ENCODE data around the gene TRIML2.

Gene TRIML2

DNA sequence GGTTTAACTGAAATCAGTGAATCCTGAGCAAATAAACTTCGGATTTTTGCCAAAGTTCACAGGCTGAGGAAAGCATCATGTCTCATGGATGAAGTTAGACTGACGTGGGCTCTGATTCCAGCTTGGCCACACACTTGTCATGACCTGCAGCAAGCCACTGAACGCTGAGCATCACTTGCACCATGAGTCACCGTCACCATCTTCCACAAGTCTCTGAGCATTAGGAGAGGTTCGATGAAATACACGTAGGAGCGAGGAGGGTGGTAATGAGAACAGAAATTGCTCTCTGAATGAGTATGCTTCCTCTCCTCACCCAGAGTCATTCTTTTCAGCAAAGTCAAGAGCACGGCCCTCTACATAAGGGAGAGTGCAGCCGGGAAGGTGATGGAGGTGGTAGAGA is 3.8 kb upstream of the TRIML2 start:
- Histone ChIP-seq H2AFZ (ENCODE audit: low read depth, low read length) (no peak overlapping the region), H3K27me3 (ENCODE audit: low read depth, low read length) (no peaks in the 10 kb centered on the region), H4K20me1 (ENCODE audit: insufficient read depth, low read length) (no peaks in the 10 kb centered on the region), H3K9me3 (ENCODE audit: insufficient read depth, low read length) (no peaks in the 10 kb centered on the region), H3K27ac (ENCODE audit: low read length) (no peak overlapping the region), H3K4me1 (ENCODE audit: low read length) (no peaks in the 10 kb centered on the region), H3K79me2 (ENCODE audit: low read length) (no peaks in the 10 kb centered on the region), H3K4me2 (ENCODE audit: low read length) (no peak overlapping the region), H3K4me3 (ENCODE audit: low read length) (no peak overlapping the region), H3K36me3 (replicated peaks; ENCODE audit: low read depth, low read length) (no peaks in the 10 kb centered on the region), H3K9ac (ENCODE audit: low read length) (no peak overlapping the region)
- no peak for TF ChIP-seq EZH2phosphoT487 (IDR thresholded peaks at IDR 0.05; ENCODE audit: low read depth)
- TF ChIP-seq, protein P1, sequence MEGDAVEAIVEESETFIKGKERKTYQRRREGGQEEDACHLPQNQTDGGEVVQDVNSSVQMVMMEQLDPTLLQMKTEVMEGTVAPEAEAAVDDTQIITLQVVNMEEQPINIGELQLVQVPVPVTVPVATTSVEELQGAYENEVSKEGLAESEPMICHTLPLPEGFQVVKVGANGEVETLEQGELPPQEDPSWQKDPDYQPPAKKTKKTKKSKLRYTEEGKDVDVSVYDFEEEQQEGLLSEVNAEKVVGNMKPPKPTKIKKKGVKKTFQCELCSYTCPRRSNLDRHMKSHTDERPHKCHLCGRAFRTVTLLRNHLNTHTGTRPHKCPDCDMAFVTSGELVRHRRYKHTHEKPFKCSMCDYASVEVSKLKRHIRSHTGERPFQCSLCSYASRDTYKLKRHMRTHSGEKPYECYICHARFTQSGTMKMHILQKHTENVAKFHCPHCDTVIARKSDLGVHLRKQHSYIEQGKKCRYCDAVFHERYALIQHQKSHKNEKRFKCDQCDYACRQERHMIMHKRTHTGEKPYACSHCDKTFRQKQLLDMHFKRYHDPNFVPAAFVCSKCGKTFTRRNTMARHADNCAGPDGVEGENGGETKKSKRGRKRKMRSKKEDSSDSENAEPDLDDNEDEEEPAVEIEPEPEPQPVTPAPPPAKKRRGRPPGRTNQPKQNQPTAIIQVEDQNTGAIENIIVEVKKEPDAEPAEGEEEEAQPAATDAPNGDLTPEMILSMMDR (IDR thresholded peaks at IDR 0.05; ENCODE audit: low read depth, low read length) = no peak

DNA sequence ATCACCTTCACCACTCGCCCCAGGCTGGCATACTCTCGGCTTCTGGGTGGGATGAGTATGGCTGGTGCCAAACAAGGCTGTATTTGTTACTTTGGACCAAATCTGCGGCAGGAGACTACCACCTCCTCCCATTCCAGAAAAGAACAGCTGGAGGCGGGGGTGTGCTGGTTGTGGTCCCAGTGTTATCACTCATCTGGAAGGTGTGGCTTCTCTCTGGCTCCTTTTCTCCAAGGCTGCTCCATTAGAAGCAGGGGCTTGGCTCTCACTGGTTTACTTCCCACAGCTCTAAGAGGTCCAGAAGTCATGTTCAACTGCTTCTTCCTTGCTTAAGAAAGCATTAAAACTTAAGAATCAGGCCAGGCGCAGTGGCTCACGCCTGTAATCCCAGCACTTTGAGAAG is 2.6 kb upstream of the TRIML2 start:
- no peak overlapping the region for H3K27ac ChIP-seq (ENCODE audit: low read length)

DNA sequence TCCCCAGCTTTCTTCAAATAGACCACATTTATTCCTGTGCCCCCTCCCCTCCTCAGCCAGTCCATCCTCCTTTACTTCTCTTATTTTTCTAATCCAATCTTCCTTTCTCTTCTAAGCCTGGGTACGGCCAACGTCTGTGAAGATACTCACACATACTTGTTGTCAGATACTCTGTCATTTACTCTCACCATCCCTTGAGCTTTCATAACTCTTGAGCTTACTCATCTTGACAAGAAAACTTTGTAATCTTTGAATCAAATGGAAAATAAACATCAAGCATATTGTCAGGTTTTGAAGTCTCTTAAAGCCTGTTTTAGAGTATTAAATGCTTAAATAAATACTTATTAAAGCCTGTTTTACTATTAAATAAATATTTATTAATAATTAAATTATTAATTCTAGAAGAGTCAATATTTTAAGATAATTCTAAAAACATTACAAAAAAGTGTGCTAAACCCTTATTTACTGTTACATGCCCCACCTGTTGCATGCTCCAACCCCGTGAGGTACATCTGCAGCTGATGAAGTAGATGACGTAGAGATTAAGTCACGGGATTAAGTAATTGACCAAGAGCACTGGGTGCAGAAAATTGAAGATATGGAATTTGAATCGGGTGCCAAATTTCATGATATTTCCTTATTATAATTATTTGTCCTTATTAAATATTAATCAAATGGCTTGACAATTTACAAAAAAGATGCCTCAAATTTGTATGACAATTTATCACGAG is 1.5 kb upstream of the TRIML2 start:
- H3K27me3 ChIP-seq (ENCODE audit: low read depth, low read length) = no peaks in the 10 kb centered on the region

More for the DNA sequence above, 2.6 kb upstream of the TRIML2 start:
- H2AFZ ChIP-seq (ENCODE audit: low read depth, low read length) = no peak overlapping the region
- no peak overlapping the region for H3K4me2 ChIP-seq (ENCODE audit: low read length)
- H3K4me1 ChIP-seq (ENCODE audit: low read length) = no peaks in the 10 kb centered on the region
- no peaks in the 10 kb centered on the region for H4K20me1 ChIP-seq (ENCODE audit: insufficient read depth, low read length)
- no peak for TF ChIP-seq EZH2phosphoT487 (IDR thresholded peaks at IDR 0.05; ENCODE audit: low read depth)
- TF ChIP-seq, protein P1 (IDR thresholded peaks at IDR 0.05; ENCODE audit: low read depth, low read length) = no peak
- no peaks in the 10 kb centered on the region for H3K79me2 ChIP-seq (ENCODE audit: low read length)
- H3K4me3 ChIP-seq (ENCODE audit: low read length) = no peak overlapping the region
- H3K9me3 ChIP-seq (ENCODE audit: insufficient read depth, low read length) = no peaks in the 10 kb centered on the region
- H3K9ac ChIP-seq (ENCODE audit: low read length) = no peak overlapping the region
- H3K36me3 ChIP-seq (replicated peaks; ENCODE audit: low read depth, low read length) = no peaks in the 10 kb centered on the region
- no peaks in the 10 kb centered on the region for H3K27me3 ChIP-seq (ENCODE audit: low read depth, low read length)

DNA sequence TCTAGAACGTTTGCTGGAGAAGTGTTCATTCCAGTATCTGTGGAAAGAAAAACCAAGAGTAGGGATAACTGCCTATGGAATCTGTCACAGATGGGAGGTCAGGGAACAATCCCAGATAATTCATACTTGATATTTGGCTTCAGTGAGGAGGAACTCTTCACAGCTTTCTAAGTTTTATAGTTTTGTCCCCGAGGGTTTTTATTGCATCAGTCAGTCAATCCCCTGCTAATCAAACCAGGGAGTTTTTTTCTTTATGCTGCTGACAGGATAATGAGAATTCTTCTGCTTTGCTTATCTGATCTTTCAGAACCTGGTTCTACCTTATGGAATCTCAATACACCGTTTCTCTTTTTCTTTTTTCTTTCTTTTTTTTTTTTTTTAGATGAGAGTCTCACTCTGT is 633 bp upstream of the TRIML2 start:
- H3K4me2 ChIP-seq (ENCODE audit: low read length) = no peak overlapping the region
- H4K20me1 ChIP-seq (ENCODE audit: insufficient read depth, low read length) = no peaks in the 10 kb centered on the region
- H3K27ac ChIP-seq (ENCODE audit: low read length) = no peak overlapping the region
- H3K79me2 ChIP-seq (ENCODE audit: low read length) = no peaks in the 10 kb centered on the region
- no peak overlapping the region for H2AFZ ChIP-seq (ENCODE audit: low read depth, low read length)
- H3K4me3 ChIP-seq (ENCODE audit: low read length) = no peak overlapping the region
- H3K4me1 ChIP-seq (ENCODE audit: low read length) = no peaks in the 10 kb centered on the region
- H3K27me3 ChIP-seq (ENCODE audit: low read depth, low read length) = no peaks in the 10 kb centered on the region
- no peaks in the 10 kb centered on the region for H3K9me3 ChIP-seq (ENCODE audit: insufficient read depth, low read length)
- H3K9ac ChIP-seq (ENCODE audit: low read length) = no peak overlapping the region
- no peaks in the 10 kb centered on the region for H3K36me3 ChIP-seq (replicated peaks; ENCODE audit: low read depth, low read length)
- no peak for TF ChIP-seq EZH2phosphoT487 (IDR thresholded peaks at IDR 0.05; ENCODE audit: low read depth)
- TF ChIP-seq, protein P1 (IDR thresholded peaks at IDR 0.05; ENCODE audit: low read depth, low read length) = no peak

More for the DNA sequence above, 1.5 kb upstream of the TRIML2 start:
- Histone ChIP-seq H3K9ac (ENCODE audit: low read length) (no peak overlapping the region), H3K4me2 (ENCODE audit: low read length) (no peak overlapping the region), H2AFZ (ENCODE audit: low read depth, low read length) (no peak overlapping the region), H3K4me1 (ENCODE audit: low read length) (no peaks in the 10 kb centered on the region), H3K36me3 (replicated peaks; ENCODE audit: low read depth, low read length) (no peaks in the 10 kb centered on the region), H3K9me3 (ENCODE audit: insufficient read depth, low read length) (no peaks in the 10 kb centered on the region), H3K4me3 (ENCODE audit: low read length) (no peak overlapping the region), H3K79me2 (ENCODE audit: low read length) (no peaks in the 10 kb centered on the region), H4K20me1 (ENCODE audit: insufficient read depth, low read length) (no peaks in the 10 kb centered on the region), H3K27ac (ENCODE audit: low read length) (no peak overlapping the region)
- TF ChIP-seq EZH2phosphoT487 (IDR thresholded peaks at IDR 0.05; ENCODE audit: low read depth) = no peak
- TF ChIP-seq, protein P1 (IDR thresholded peaks at IDR 0.05; ENCODE audit: low read depth, low read length) = no peak
